ENCODE data around the gene DDRGK1. TPM values are rescaled to one million over a fixed set of nuclear protein-coding genes. Genes with fewer than 3 reads are reported as not detected.
A peak's percentile ranks its signal among the peaks of the same experiment; 100 is the strongest.

Gene DDRGK1
- total RNA-seq, 2 donors from 2014 or later = 43.8 to 48.0 TPM

GRCh38 chr20:3177746-3178485 is 26.6 kb downstream of the DDRGK1 start:
- Histone ChIP-seq H3K27ac (no peak overlapping the region), H3K27me3 (no peaks in the 10 kb centered on the region), H3K4me1 (peaks cover 0 to 15% of the 10 kb centered on the region in 2 donors), H3K36me3 (no peaks in the 10 kb centered on the region), H3K9me3 (no peaks in the 10 kb centered on the region), H3K4me3 (no peak overlapping the region)
- TF ChIP-seq, protein P1, sequence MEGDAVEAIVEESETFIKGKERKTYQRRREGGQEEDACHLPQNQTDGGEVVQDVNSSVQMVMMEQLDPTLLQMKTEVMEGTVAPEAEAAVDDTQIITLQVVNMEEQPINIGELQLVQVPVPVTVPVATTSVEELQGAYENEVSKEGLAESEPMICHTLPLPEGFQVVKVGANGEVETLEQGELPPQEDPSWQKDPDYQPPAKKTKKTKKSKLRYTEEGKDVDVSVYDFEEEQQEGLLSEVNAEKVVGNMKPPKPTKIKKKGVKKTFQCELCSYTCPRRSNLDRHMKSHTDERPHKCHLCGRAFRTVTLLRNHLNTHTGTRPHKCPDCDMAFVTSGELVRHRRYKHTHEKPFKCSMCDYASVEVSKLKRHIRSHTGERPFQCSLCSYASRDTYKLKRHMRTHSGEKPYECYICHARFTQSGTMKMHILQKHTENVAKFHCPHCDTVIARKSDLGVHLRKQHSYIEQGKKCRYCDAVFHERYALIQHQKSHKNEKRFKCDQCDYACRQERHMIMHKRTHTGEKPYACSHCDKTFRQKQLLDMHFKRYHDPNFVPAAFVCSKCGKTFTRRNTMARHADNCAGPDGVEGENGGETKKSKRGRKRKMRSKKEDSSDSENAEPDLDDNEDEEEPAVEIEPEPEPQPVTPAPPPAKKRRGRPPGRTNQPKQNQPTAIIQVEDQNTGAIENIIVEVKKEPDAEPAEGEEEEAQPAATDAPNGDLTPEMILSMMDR (IDR thresholded peaks at IDR 0.05) = no peak
- DNase-seq (ENCODE audit: low spot score) = no peak

- Histone ChIP-seq H3K4me3 (no peak overlapping the region), H3K27me3 (no peaks in the 10 kb centered on the region), H3K9me3 (no peaks in the 10 kb centered on the region), H3K27ac (no peak overlapping the region), H3K4me1 (peaks cover 0 to 24% of the 10 kb centered on the region in 2 donors), H3K36me3 (no peaks in the 10 kb centered on the region)
- no peak for DNase-seq (ENCODE audit: low spot score)
- TF ChIP-seq, protein P1 (IDR thresholded peaks at IDR 0.05) = no peak
These were observed 29.2 kb downstream of the DDRGK1 start for GRCh38 chr20:3175270-3175669.

- Histone ChIP-seq H3K27ac (peak overlapping the region; percentile 80 to 81), H3K36me3 (no peaks in the 10 kb centered on the region), H3K4me1 (peaks cover 0 to 24% of the 10 kb centered on the region in 2 donors), H3K4me3 (peak overlapping the region; percentile 80 to 92), H3K9me3 (no peaks in the 10 kb centered on the region), H3K27me3 (no peaks in the 10 kb centered on the region)
- DNase-seq (ENCODE audit: low spot score) = no peak
- TF ChIP-seq, protein P1 (IDR thresholded peaks at IDR 0.05) = no peak
These were observed 29.8 kb downstream of the DDRGK1 start for GRCh38 chr20:3174442-3175261.

- peaks cover 0 to 24% of the 10 kb centered on the region in 2 donors for H3K4me1 ChIP-seq
- H3K27me3 ChIP-seq = no peaks in the 10 kb centered on the region
- H3K27ac ChIP-seq = peak overlapping the region; percentile 80 to 81
- H3K4me3 ChIP-seq = peak overlapping the region; percentile 80 to 92
- DNase-seq (ENCODE audit: low spot score) = peak; percentile 76
- TF ChIP-seq, protein P1 (IDR thresholded peaks at IDR 0.05) = no peak
- H3K36me3 ChIP-seq = no peaks in the 10 kb centered on the region
- H3K9me3 ChIP-seq = no peaks in the 10 kb centered on the region
These were observed 30.7 kb downstream of the DDRGK1 start for GRCh38 chr20:3173610-3174441.

DNA sequence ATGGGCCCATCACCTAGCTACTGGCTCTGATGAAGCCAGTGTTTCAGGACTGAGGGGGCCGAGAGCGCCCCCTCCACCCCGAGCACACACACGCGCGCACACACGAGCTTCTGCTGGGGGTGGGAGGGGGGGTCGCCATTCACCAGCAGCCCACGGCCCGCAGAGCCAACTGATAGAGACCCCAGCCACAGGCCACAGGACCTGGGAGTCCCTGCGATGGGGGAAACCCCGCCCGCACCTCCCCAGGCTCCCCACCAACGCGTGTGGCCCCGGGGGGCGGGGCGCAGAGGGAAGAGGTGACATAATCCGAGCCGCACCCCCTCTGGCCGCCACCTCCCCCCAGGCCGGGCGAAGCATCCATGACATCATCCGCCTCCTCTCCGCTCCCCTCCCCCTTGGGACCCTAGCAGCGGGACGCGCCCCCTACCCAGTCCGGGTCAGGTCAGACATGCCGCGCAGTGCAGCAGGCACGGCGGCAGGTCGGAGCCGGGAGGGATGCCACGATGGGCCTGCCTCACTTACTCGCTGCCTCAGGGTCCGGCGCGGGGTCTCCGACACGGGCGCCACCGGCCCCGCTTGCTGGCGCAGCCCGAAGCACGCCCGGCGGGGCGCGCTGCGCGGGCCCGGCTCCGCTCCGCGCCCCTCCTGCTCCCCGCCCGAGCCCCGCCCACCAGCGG is 31.4 kb downstream of the DDRGK1 start, which contains the start of gene LZTS3:
Gene LZTS3 (minus strand): TSS at position 617 of the 677 bp plus-strand sequence. CDS start 6,386 bp downstream, outside the sequence.
- DNase-seq (ENCODE audit: low spot score) = peak; percentile 73
- Histone ChIP-seq H3K27ac (peak within 1 kb of the TSS; percentile 80 to 81), H3K36me3 (no peaks in the 10 kb centered on the region), H3K9me3 (no peaks in the 10 kb centered on the region), H3K27me3 (no peaks in the 10 kb centered on the region), H3K4me3 (peak within 1 kb of the TSS; percentile 80 to 92), H3K4me1 (peaks cover 0 to 24% of the 10 kb centered on the region in 2 donors)
- TF ChIP-seq, protein P1 (IDR thresholded peaks at IDR 0.05) = no peak
